Measurements from ENCODE around the gene RBBP7. TPM values are rescaled to one million over a fixed set of nuclear protein-coding genes. Genes with fewer than 3 reads are reported as not detected.
A peak's percentile ranks its signal among the peaks of the same experiment; 100 is the strongest.

RBBP7 gene
- polyA plus RNA-seq, 3 donors = 32.2 to 56.8 (median 52.6) TPM

GRCh38 chrX:16870862-16871815 is 977 bp upstream of the RBBP7 start:
- H3K79me2 ChIP-seq (ENCODE audit: insufficient read depth, low read length) = peaks cover 34% of the 10 kb centered on the region
- H3K36me3 ChIP-seq (replicated peaks in 1 of 2; ENCODE audit: control insufficient read depth in 1 of 2, insufficient read depth in 2 of 2, low read length in 2 of 2) = no peaks in the 10 kb centered on the region
- Mint-ChIP-seq H3K27ac (peak overlapping the region; percentile 84 to 93 (median 92)), H3K36me3 (peaks cover 0 to 3% of the 10 kb centered on the region in 2 donors), H3K4me1 (peaks cover 25% of the 10 kb centered on the region), H3K27me3 (ENCODE audit: low read depth in 3 of 3) (peaks cover 0 to 52% (median 2%) of the 10 kb centered on the region in 3 donors), H3K4me3 (peak overlapping the region; percentile 82 to 91), H3K9me3 (peaks cover 0 to 20% (median 11%) of the 10 kb centered on the region in 7 donors)
- H3K9ac ChIP-seq (ENCODE audit: insufficient read depth, low read length, poor library complexity, severe bottlenecking) = peak overlapping the region; percentile 84
- peaks cover 10% of the 10 kb centered on the region for H4K20me1 ChIP-seq (ENCODE audit: insufficient read depth, low read length)
- WGBS (ENCODE audit: insufficient coverage) = 0% methylated on average over 10 of the region's 41 CpGs
- H3K4me3 ChIP-seq (replicated peaks in 1 of 3; ENCODE audit: low read depth in 2 of 3, low read length in 3 of 3) = peak overlapping the region; percentile 57 to 84 (median 74)
- peak overlapping the region; percentile 98 for H2AFZ ChIP-seq (ENCODE audit: insufficient read depth, low read depth, low read length, poor library complexity, severe bottlenecking)
- DNase-seq = peak in 2 of 3 donors; percentile 16 to 27
- H3K9me3 ChIP-seq (replicated peaks in 1 of 2; ENCODE audit: control insufficient read depth in 1 of 2, insufficient read depth in 1 of 2, low read length in 2 of 2) = peaks cover 0 to 19% of the 10 kb centered on the region in 2 donors
- intact Hi-C loops (cut with micrococcal nuclease) = no loop called here
- peak overlapping the region; percentile 86 for H3K4me2 ChIP-seq (replicated peaks; ENCODE audit: extremely low read depth, low read length, poor library complexity, severe bottlenecking)
- peak overlapping the region; percentile 92 to 93 for H3K27ac ChIP-seq (ENCODE audit: low read depth in 1 of 2, low read length in 2 of 2)
- TF ChIP-seq CTCF (IDR thresholded peaks at IDR 0.05) = no peak
- peaks cover 0 to 49% of the 10 kb centered on the region in 2 donors for H3K27me3 ChIP-seq (ENCODE audit: control insufficient read depth in 2 of 2, insufficient read depth in 2 of 2, low read length in 2 of 2)
- H3K4me1 ChIP-seq (ENCODE audit: control insufficient read depth in 1 of 2, insufficient read depth in 2 of 2, low read length in 2 of 2) = peaks cover 17 to 26% of the 10 kb centered on the region in 2 donors

GRCh38 chrX:16869393-16870094 is 618 bp downstream of the RBBP7 start:
- peaks cover 50% of the 10 kb centered on the region for H3K79me2 ChIP-seq (ENCODE audit: insufficient read depth, low read length)
- H2AFZ ChIP-seq (ENCODE audit: insufficient read depth, low read depth, low read length, poor library complexity, severe bottlenecking) = peak overlapping the region; percentile 74
- peaks cover 18% of the 10 kb centered on the region for H4K20me1 ChIP-seq (ENCODE audit: insufficient read depth, low read length)
- H3K36me3 ChIP-seq (replicated peaks in 1 of 2; ENCODE audit: control insufficient read depth in 1 of 2, insufficient read depth in 2 of 2, low read length in 2 of 2) = no peaks in the 10 kb centered on the region
- Mint-ChIP-seq H3K4me3 (peak overlapping the region; percentile 92 to 95), H3K27me3 (ENCODE audit: low read depth in 3 of 3) (peaks cover 0 to 51% (median 2%) of the 10 kb centered on the region in 3 donors), H3K4me1 (peaks cover 28% of the 10 kb centered on the region), H3K27ac (peak overlapping the region; percentile 91 to 98 (median 95)), H3K36me3 (peaks cover 1 to 3% of the 10 kb centered on the region in 2 donors), H3K9me3 (peaks cover 0 to 20% (median 11%) of the 10 kb centered on the region in 7 donors)
- peak overlapping the region; percentile 86 for H3K4me2 ChIP-seq (replicated peaks; ENCODE audit: extremely low read depth, low read length, poor library complexity, severe bottlenecking)
- TF ChIP-seq CTCF (IDR thresholded peaks at IDR 0.05) = no peak
- peak overlapping the region; percentile 74 to 86 (median 83) for H3K4me3 ChIP-seq (replicated peaks in 1 of 3; ENCODE audit: low read depth in 2 of 3, low read length in 3 of 3)
- under 1% methylated on average over 47 of the region's 92 CpGs for WGBS (ENCODE audit: insufficient coverage)
- intact Hi-C loops (cut with micrococcal nuclease) = no loop called here
- H3K4me1 ChIP-seq (ENCODE audit: control insufficient read depth in 1 of 2, insufficient read depth in 2 of 2, low read length in 2 of 2) = peaks cover 17 to 26% of the 10 kb centered on the region in 2 donors
- peak overlapping the region; percentile 84 for H3K9ac ChIP-seq (ENCODE audit: insufficient read depth, low read length, poor library complexity, severe bottlenecking)
- H3K9me3 ChIP-seq (replicated peaks in 1 of 2; ENCODE audit: control insufficient read depth in 1 of 2, insufficient read depth in 1 of 2, low read length in 2 of 2) = peaks cover 0 to 19% of the 10 kb centered on the region in 2 donors
- peaks cover 0 to 46% of the 10 kb centered on the region in 2 donors for H3K27me3 ChIP-seq (ENCODE audit: control insufficient read depth in 2 of 2, insufficient read depth in 2 of 2, low read length in 2 of 2)
- DNase-seq = peak in 2 of 3 donors; percentile 22 to 39
- peak overlapping the region; percentile 85 to 94 for H3K27ac ChIP-seq (ENCODE audit: low read depth in 1 of 2, low read length in 2 of 2)
